Cardiac fibroblast (primary cell): ENCODE measurements around the gene MORF4L1.

Source experiments
- DNase-seq, 2 donors: peaks; one replicate each; pipeline versions ENCODE4 v3.0.0 to v3.0.0-alpha.2; 2010; ENCODE audit warnings: low read depth in 2 of 2
- H3K4me3 ChIP-seq, 2 donors: replicated peaks in 1 of 2; 1 replicate in 1 of 2; 2 replicates in 1 of 2; pipeline ENCODE4 v1.5.1; 2011; ENCODE audit warnings: low read depth in 2 of 2, low read length in 2 of 2, mild to moderate bottlenecking in 2 of 2, moderate library complexity in 1 of 2
- TF ChIP-seq, protein P1 (sequence below): IDR thresholded peaks from one replicate; pipeline ENCODE4 v1.5.1; 2011; ENCODE audit warnings: low read depth, mild to moderate bottlenecking, low read length, inconsistent platforms

Gene MORF4L1

DNA sequence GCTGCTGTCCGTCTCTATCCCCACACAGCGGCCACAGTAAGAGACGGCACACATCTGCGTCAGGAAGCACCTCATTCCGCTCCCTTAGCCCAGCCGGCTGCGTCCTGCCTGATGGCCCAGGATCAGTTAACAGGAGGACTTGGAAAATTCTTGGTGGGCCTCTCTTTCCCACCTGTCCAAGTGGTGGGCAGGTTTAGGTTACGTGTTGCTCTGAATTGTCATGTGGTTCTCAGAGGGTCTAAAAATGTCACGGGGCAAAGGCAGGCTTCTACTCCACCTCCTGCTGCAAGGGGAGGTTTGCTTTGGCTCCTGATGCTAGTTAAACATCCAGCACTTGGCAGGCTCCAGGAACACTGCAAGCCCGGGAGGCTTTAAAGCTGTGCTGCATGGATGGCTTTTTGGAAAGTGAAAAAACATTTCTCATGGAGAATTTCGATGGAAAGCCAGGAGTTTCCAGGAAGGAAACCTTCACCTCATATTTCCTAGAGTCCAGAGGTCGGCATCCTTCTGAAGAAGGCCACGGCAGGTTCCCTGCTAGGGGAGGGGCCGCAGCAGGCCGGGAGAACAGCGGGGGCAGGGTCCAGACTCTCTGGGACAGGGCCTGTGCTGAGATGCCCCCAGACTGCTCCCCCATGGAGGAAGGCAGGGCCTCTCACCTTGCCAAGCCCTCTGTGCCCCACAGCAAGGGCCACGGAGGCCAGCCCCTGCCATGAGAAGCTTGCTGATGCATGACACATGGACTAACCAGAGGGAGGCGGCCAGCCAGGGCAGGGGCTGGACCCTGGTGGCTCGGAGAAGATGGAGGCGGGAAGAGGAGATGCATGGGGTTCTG lies 61.3 kb downstream of the MORF4L1 start:
- TF ChIP-seq, protein P1, sequence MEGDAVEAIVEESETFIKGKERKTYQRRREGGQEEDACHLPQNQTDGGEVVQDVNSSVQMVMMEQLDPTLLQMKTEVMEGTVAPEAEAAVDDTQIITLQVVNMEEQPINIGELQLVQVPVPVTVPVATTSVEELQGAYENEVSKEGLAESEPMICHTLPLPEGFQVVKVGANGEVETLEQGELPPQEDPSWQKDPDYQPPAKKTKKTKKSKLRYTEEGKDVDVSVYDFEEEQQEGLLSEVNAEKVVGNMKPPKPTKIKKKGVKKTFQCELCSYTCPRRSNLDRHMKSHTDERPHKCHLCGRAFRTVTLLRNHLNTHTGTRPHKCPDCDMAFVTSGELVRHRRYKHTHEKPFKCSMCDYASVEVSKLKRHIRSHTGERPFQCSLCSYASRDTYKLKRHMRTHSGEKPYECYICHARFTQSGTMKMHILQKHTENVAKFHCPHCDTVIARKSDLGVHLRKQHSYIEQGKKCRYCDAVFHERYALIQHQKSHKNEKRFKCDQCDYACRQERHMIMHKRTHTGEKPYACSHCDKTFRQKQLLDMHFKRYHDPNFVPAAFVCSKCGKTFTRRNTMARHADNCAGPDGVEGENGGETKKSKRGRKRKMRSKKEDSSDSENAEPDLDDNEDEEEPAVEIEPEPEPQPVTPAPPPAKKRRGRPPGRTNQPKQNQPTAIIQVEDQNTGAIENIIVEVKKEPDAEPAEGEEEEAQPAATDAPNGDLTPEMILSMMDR = no peak
- peak; percentile 28 to 56 for DNase-seq
- H3K4me3 ChIP-seq = no peak overlapping the region

- no peak for DNase-seq
- no peak overlapping the region for H3K4me3 ChIP-seq
- TF ChIP-seq, protein P1 = no peak
Measured at GRCh38 chr15:78934655-78935023, 61.9 kb downstream of the MORF4L1 start.

- TF ChIP-seq, protein P1 = no peak
- DNase-seq = peak; percentile 45 to 77
- H3K4me3 ChIP-seq = no peak overlapping the region
Measured at GRCh38 chr15:78937132-78937739, 64.5 kb downstream of the MORF4L1 start.

DNA sequence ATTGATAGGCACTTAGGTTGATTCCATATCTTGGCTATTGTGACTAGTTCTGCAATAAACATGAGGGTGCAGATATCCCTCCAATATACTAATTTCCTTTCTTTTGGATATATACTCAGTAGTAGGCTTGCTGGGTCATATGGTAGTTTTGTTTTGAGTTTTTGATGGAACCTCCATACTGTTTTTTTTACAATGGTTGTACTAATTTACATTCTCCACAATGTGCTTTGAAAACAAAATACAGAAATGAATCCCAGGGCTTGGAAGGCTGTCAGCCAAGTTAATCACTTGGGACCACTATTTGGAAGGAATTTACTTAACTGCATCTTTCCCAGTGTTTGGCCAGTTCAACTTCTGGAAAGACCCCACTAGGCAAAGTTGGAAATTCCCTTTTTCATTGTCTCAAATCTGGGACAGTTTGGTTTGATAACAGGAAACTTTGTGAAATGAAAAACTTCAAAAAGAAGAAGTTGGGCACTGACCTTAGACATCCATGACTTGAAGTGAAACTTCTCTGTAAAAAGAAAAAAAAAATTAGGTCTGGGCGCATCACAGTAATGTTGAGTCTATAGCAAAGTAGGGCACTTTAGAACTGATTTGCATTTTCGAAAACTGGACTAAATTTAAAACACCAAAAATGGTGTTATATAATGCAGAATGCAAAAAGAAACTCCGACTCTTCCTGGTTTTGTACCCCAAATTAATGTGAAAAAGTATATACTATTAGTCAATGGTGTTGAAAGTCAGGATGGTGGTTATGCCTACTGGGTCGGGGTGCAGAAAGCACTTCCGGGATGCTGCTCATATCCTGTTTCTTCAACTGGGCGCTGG lies 66.2 kb downstream of the MORF4L1 start:
- DNase-seq = no peak
- TF ChIP-seq, protein P1 = no peak
- H3K4me3 ChIP-seq = no peak overlapping the region

GRCh38 chr15:78942741-78943140 lies 70.1 kb downstream of the MORF4L1 start:
- no peak overlapping the region for H3K4me3 ChIP-seq
- TF ChIP-seq, protein P1 = no peak
- DNase-seq = no peak

DNA sequence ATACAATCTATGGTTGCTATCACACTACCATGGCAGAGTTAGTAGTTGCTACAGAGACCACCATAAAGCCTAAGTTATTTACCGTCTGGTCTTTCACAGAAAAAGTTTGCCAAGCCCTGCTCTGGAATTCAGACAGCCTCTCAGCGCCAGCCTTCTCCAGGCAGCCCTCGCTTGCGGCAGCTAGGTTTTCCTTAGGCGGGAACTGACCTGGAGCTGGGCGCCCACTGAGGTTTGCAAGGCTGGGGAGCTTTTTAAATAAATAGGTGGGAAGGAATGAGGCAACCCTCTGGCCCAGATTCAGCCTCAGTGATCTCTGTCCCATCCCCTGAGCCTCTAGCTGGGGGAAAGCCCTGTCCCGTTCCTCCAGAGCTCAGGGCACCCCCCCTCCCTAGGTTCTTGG lies 71.0 kb downstream of the MORF4L1 start:
- no peak overlapping the region for H3K4me3 ChIP-seq
- TF ChIP-seq, protein P1 = no peak
- no peak for DNase-seq
